Calu3 (cell line): Measurements from ENCODE around the gene ADCY5. TPM values are rescaled to one million over a fixed set of nuclear protein-coding genes. Genes with fewer than 3 reads are reported as not detected.

Source experiments
- BruUV-seq: library from RNA; stranded (reverse); fragments of 400-500 nt; replicated peaks from 2 replicates; lab custom pipeline; 2021; lab: Mats Ljungman, UMichigan
- CTCF ChIA-PET: fragments of 300-600 bp; sonication (Branson Sonifier 250); formaldehyde crosslinking; loops from one replicate; lab custom pipeline; 2022; ENCODE audit warnings: antibody characterized with exemption; lab: Charles Lee
- DNase-seq: peaks from one replicate; pipeline ENCODE4 v3.0.0; 2022
- H3K27ac Mint-ChIP-seq: one replicate; pipeline ENCODE4 v1.8.0; 2022; ENCODE audit warnings: mixed read lengths; ENCODE audit not compliant: unreplicated experiment
- H3K27me3 Mint-ChIP-seq: one replicate; pipeline ENCODE4 v1.8.0; 2022; ENCODE audit warnings: mixed read lengths; ENCODE audit not compliant: unreplicated experiment
- H3K36me3 Mint-ChIP-seq: one replicate; pipeline ENCODE4 v1.8.0; 2022; ENCODE audit warnings: mild to moderate bottlenecking, moderate library complexity, mixed read lengths; ENCODE audit not compliant: insufficient read depth, unreplicated experiment
- H3K4me1 Mint-ChIP-seq: one replicate; pipeline ENCODE4 v1.8.0; 2022; ENCODE audit warnings: mild to moderate bottlenecking, low read depth, mixed read lengths; ENCODE audit not compliant: unreplicated experiment
- H3K4me3 Mint-ChIP-seq: one replicate; pipeline ENCODE4 v1.8.0; 2022; ENCODE audit warnings: mild to moderate bottlenecking, low read depth, moderate library complexity, mixed read lengths; ENCODE audit not compliant: unreplicated experiment
- H3K9me3 Mint-ChIP-seq: one replicate; pipeline ENCODE4 v1.8.0; 2022; ENCODE audit warnings: low read depth, mixed read lengths; ENCODE audit not compliant: unreplicated experiment
- intact Hi-C: fragments of 100-400 bp; cut with micrococcal nuclease; formaldehyde crosslinking; loops from one replicate; pipeline ENCODE4 v1.10.0; 2022; ENCODE audit not compliant: unreplicated experiment
- total RNA-seq: library from RNA; stranded (reverse); gene quantifications from 2 replicates; pipeline ENCODE4 v1.2.3, GENCODE V29; 2022
- TF ChIP-seq, protein P1 (sequence below): fragments of 200-600 bp; IDR thresholded peaks from one replicate; pipeline ENCODE4 v1.8.0; 2022; ENCODE audit warnings: antibody characterized with exemption; ENCODE audit not compliant: unreplicated experiment

ADCY5 gene
- total RNA-seq, 1 experiment from 2014 or later, result 2.5 TPM

DNA sequence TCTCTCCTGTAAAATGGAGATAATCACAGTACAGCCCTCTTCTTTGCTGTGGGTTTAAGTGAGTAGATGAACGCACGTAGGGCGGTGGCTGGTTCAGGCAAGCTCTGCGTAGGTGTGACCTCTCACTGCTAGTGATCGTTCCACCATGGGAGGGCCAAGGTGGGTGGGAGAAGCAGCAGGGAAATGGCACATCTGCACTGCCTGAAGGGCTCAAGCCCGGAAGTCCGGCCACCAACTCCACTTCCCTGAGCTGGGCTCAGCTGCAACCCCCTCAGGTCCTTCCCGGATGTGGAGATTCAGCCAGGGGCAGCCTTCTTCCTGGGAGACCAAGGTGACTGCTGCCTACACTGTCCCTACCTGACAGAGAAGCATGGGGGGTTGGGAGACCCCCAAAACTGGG lies 102.9 kb downstream of the ADCY5 start:
- TF ChIP-seq, protein P1, sequence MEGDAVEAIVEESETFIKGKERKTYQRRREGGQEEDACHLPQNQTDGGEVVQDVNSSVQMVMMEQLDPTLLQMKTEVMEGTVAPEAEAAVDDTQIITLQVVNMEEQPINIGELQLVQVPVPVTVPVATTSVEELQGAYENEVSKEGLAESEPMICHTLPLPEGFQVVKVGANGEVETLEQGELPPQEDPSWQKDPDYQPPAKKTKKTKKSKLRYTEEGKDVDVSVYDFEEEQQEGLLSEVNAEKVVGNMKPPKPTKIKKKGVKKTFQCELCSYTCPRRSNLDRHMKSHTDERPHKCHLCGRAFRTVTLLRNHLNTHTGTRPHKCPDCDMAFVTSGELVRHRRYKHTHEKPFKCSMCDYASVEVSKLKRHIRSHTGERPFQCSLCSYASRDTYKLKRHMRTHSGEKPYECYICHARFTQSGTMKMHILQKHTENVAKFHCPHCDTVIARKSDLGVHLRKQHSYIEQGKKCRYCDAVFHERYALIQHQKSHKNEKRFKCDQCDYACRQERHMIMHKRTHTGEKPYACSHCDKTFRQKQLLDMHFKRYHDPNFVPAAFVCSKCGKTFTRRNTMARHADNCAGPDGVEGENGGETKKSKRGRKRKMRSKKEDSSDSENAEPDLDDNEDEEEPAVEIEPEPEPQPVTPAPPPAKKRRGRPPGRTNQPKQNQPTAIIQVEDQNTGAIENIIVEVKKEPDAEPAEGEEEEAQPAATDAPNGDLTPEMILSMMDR, result no peak
- no peaks in the 10 kb centered on the region for H3K9me3 Mint-ChIP-seq
- CTCF ChIA-PET, result no interaction called here
- no peaks in the 10 kb centered on the region for H3K4me1 Mint-ChIP-seq
- no peak for DNase-seq
- no peak overlapping the region for H3K4me3 Mint-ChIP-seq
- no peak overlapping the region for H3K27ac Mint-ChIP-seq
- no peaks in the 10 kb centered on the region for H3K36me3 Mint-ChIP-seq
- intact Hi-C loops, result loop anchor here (5.0 kb wide), 1 partner anchor 141 kb away; no protein-coding TSS in a partner anchor
- no TSS peak for BruUV-seq
- peaks cover 60% of the 10 kb centered on the region for H3K27me3 Mint-ChIP-seq

DNA sequence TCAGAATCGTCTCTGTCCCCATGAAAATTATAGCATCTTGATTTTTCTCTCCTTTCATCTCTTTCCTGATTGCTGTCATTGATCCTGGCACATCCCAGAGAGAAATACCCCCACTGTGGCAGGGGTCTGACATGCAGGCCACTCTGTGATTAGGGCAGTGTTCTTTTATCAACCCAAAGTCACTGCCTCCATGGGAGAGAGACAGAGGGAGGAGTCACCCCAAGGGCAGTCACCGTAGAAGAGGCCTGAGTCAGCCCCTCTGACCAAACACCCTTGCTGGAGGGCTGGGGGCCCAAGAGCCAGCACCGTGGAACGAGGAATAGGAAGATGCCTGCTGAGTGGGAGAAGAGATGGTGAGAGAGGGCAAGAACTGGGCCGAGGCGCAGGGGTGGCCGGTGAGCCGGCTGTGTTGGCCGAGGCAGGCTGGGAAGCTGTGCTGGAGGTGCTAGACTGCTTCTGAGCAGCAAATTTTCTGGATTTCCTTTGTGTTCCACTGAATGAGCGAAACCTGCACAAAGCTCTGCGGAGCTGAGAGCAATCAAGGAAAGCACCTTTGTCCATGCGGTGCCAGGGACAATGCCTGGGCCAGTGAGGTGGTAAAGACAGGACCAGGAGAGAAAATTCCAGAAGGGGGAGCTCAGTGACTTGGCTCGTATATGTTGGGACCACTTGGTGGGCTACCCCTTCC lies 103.8 kb downstream of the ADCY5 start:
- Mint-ChIP-seq H3K9me3 (no peaks in the 10 kb centered on the region), H3K4me1 (no peaks in the 10 kb centered on the region), H3K36me3 (no peaks in the 10 kb centered on the region), H3K27ac (no peak overlapping the region), H3K27me3 (peaks cover 50% of the 10 kb centered on the region), H3K4me3 (no peak overlapping the region)
- no TSS peak for BruUV-seq
- TF ChIP-seq, protein P1, result no peak
- no peak for DNase-seq
- intact Hi-C loops, result loop anchor here (5.0 kb wide), 1 partner anchor 142 kb away; no protein-coding TSS in a partner anchor
- CTCF ChIA-PET, result no interaction called here

DNA sequence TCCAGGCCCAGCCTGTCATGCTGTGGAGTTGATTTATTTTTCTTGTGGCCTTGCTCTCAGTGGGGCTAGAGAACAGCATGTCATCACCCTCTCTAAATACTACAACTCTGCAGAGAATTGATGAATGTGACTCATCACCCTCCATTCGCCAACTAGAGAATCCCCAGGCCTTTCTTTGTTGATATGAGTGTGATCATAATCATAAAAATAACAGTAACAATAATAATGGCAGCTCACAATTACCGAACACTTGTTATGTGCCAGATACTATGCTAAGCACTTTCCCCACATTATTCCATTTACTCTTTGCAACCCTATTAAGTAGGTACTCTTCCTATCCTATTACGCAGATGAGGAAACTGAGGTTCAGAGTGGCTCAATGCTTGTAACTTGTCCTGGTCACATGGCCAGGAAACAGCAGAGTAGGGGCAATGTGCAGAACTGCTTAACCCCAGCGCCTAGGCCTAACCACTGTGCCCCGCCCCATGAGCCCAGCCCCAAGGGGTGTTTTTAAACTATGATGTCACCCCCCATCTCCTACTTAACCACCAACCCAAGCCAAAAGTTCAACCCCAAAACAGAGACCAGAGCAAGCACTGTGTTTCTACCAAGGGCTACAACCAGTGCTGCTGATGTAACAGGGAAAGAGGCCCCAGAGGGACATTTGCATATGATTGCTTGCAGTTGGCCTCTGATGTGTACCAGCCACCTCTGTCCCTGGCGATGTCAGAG lies 104.5 kb downstream of the ADCY5 start:
- TF ChIP-seq, protein P1, result no peak
- Mint-ChIP-seq H3K27ac (no peak overlapping the region), H3K9me3 (no peaks in the 10 kb centered on the region), H3K27me3 (peaks cover 43% of the 10 kb centered on the region), H3K4me3 (no peak overlapping the region), H3K4me1 (no peaks in the 10 kb centered on the region), H3K36me3 (no peaks in the 10 kb centered on the region)
- intact Hi-C loops, result no loop called here
- no TSS peak for BruUV-seq
- no peak for DNase-seq
- CTCF ChIA-PET, result no interaction called here

DNA sequence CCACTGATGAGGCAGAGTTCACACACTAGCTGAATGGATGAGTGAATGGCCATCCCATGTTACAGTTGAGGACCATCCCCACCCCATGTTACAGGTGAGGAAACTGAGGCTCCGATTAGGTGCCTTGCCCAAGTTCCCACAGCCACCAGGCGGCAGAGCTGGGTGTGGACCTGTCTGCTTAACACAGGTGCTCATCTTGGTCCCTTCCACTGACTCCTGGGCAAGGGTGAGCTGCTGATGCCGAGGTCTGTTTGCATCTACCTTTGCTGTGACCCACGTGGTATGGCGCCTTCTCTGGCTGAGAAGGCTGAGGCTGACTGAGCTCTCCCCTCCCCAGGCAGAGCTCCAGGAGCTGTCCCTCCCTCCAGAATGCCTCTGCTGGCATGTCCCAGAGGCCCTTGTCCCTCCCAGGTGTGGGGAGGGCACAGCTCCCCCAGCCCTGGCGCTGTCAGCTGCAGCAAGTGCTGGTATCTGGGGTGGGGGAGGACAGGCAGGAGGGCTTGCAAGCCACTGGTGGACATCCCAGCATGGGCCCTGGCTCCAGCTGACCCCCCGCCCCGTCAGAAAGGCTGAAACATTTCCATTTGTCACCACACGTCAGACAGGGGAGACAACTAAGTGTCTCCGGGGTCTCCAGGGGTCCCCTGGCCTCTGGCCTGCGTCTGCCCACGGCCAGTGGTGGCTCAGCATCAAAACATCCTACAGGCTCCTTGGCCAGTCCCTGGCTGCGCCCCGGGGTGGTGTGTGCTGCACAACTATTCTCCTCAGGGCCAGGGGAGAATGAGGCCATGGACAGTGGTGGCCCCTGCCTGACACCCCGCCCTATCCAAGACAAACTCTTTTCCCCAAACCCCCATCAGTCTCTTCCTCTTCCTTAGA lies 105.4 kb downstream of the ADCY5 start:
- Mint-ChIP-seq H3K27me3 (peaks cover 35% of the 10 kb centered on the region), H3K36me3 (no peaks in the 10 kb centered on the region), H3K27ac (no peak overlapping the region), H3K4me1 (no peaks in the 10 kb centered on the region), H3K4me3 (no peak overlapping the region), H3K9me3 (no peaks in the 10 kb centered on the region)
- TF ChIP-seq, protein P1, result no peak
- CTCF ChIA-PET, result no interaction called here
- no TSS peak for BruUV-seq
- DNase-seq, result no peak
- intact Hi-C loops, result no loop called here
